ENCODE measurements around the gene RNF150. TPM values are rescaled to one million over a fixed set of nuclear protein-coding genes. Genes with fewer than 3 reads are reported as not detected.

The RNF150 gene
- total and polyA plus RNA-seq, 4 donors = 0.27 to 1.4 (median 0.81) TPM

DNA sequence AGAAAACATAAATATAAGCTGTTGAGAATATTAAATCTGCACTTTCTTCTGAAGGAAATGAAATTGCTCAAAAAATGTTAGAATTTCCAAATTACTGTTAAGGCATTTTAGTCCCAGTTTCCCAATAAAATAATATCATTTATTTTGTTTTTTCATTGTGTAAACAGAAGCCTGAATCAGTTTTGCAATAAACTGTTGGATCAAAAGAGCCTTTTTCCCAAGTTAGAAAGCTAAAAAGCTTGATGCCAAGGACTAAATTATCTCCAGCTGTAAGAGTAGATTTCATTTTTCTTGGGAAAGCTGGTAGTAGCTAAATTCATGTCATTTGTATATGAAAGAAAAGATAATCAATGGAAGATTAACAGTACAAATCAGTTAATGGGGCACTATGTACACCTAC lies 95.8 kb downstream of the RNF150 start (continued):
- TF ChIP-seq SP1 (IDR thresholded peaks at IDR 0.05) (no peak), JUND (IDR thresholded peaks at IDR 0.05) (no peak), RAD21 (IDR thresholded peaks at IDR 0.05) (no peak)

DNA sequence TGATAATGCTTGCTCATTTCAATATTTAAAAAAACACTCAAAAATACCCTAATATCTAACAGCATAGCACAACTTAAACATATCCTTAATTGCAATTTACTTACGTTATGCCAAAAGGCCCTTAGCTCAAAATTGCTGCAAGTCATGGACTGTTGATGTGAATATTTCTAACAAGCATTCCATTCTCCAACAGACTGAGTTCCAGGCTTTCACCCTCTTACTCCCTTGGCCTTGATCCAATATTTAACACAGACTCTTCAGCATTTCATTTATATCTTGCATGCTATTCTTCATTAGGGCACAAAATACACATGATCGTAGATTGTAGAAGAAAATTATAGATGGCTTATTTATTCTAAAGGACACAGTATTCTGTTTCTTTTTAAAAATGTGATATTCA lies 96.5 kb downstream of the RNF150 start:
- TF ChIP-seq FOXA2 (IDR thresholded peaks at IDR 0.05) = no peak
- TF ChIP-seq RXRA (IDR thresholded peaks at IDR 0.05) = no peak
- TF ChIP-seq, protein P1, sequence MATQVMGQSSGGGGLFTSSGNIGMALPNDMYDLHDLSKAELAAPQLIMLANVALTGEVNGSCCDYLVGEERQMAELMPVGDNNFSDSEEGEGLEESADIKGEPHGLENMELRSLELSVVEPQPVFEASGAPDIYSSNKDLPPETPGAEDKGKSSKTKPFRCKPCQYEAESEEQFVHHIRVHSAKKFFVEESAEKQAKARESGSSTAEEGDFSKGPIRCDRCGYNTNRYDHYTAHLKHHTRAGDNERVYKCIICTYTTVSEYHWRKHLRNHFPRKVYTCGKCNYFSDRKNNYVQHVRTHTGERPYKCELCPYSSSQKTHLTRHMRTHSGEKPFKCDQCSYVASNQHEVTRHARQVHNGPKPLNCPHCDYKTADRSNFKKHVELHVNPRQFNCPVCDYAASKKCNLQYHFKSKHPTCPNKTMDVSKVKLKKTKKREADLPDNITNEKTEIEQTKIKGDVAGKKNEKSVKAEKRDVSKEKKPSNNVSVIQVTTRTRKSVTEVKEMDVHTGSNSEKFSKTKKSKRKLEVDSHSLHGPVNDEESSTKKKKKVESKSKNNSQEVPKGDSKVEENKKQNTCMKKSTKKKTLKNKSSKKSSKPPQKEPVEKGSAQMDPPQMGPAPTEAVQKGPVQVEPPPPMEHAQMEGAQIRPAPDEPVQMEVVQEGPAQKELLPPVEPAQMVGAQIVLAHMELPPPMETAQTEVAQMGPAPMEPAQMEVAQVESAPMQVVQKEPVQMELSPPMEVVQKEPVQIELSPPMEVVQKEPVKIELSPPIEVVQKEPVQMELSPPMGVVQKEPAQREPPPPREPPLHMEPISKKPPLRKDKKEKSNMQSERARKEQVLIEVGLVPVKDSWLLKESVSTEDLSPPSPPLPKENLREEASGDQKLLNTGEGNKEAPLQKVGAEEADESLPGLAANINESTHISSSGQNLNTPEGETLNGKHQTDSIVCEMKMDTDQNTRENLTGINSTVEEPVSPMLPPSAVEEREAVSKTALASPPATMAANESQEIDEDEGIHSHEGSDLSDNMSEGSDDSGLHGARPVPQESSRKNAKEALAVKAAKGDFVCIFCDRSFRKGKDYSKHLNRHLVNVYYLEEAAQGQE (IDR thresholded peaks at IDR 0.05) = no peak
- no peak for TF ChIP-seq HNF4G (IDR thresholded peaks at IDR 0.05)
- no peak for TF ChIP-seq ZBTB33 (IDR thresholded peaks at IDR 0.05)
- TF ChIP-seq SP1 (IDR thresholded peaks at IDR 0.05) = no peak
- no peak for TF ChIP-seq JUND (IDR thresholded peaks at IDR 0.05)
- TF ChIP-seq EGR1 (IDR thresholded peaks at IDR 0.05; ENCODE audit: low read depth in 2 of 2) = no peak
- no peak for TF ChIP-seq ATF3 (IDR thresholded peaks at IDR 0.05)
- TF ChIP-seq RAD21 (IDR thresholded peaks at IDR 0.05) = no peak
- no peak for TF ChIP-seq NR2F2 (IDR thresholded peaks at IDR 0.05)
- TF ChIP-seq, protein P2, sequence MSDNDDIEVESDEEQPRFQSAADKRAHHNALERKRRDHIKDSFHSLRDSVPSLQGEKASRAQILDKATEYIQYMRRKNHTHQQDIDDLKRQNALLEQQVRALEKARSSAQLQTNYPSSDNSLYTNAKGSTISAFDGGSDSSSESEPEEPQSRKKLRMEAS (IDR thresholded peaks at IDR 0.05) = no peak
- TF ChIP-seq CTCF (IDR thresholded peaks at IDR 0.05; ENCODE audit: low read depth, low read length, missing input control) = no peak
- no peak for TF ChIP-seq YY1 (IDR thresholded peaks at IDR 0.05)
- no peak overlapping the region for H3K9ac ChIP-seq (ENCODE audit: low read depth in 1 of 2, low read length in 2 of 2)
- WGBS = 83% methylated on average over 2 of the region's 2 CpGs
- no peak overlapping the region for H3K27ac ChIP-seq (ENCODE audit: low read depth in 1 of 2, low read length in 2 of 2)
- H3K4me3 ChIP-seq (ENCODE audit: low read depth in 1 of 3, low read length in 3 of 3) = no peak overlapping the region
- no peaks in the 10 kb centered on the region for H3K9me3 ChIP-seq (ENCODE audit: control insufficient read depth in 4 of 4, low read length in 3 of 4)
- H3K27me3 ChIP-seq (ENCODE audit: control insufficient read depth in 4 of 4, insufficient read depth in 4 of 4, low read length in 3 of 4) = no peaks in the 10 kb centered on the region
- no peaks in the 10 kb centered on the region for H3K4me1 ChIP-seq (ENCODE audit: control insufficient read depth in 4 of 4, insufficient read depth in 4 of 4, low read length in 3 of 4)
- no peak for DNase-seq (ENCODE audit: low spot score)
- peaks cover 0 to 1% (median 0%) of the 10 kb centered on the region in 4 donors for H3K36me3 ChIP-seq (ENCODE audit: control insufficient read depth in 4 of 4, insufficient read depth in 3 of 4, low read depth in 1 of 4, low read length in 3 of 4)

DNA sequence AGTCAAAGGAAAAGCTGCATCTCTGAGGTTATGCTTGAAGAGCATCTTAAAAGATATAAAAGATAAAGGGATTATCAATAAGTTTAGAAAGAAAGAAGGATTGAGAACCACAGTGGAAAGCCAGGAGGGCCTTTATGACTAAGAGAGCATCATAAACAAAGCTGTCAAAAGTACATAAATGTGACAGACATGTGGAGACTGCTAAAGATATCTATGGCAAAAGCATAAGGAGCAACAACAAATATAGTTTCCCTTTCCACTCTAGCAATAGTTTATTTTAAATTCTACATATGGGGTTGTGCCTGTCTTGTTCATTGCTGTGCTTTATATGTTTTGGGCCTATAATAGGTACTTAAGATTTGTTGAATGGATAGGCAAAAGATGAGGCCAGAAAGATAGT lies 97.3 kb downstream of the RNF150 start:
- no peaks in the 10 kb centered on the region for H3K4me1 ChIP-seq (ENCODE audit: control insufficient read depth in 4 of 4, insufficient read depth in 4 of 4, low read length in 3 of 4)
- DNase-seq (ENCODE audit: low spot score) = no peak
- H3K9ac ChIP-seq (ENCODE audit: low read depth in 1 of 2, low read length in 2 of 2) = no peak overlapping the region
- H3K27me3 ChIP-seq (ENCODE audit: control insufficient read depth in 4 of 4, insufficient read depth in 4 of 4, low read length in 3 of 4) = no peaks in the 10 kb centered on the region
- no peak overlapping the region for H3K4me3 ChIP-seq (ENCODE audit: low read depth in 1 of 3, low read length in 3 of 3)
- H3K27ac ChIP-seq (ENCODE audit: low read depth in 1 of 2, low read length in 2 of 2) = no peak overlapping the region
- H3K36me3 ChIP-seq (ENCODE audit: control insufficient read depth in 4 of 4, insufficient read depth in 3 of 4, low read depth in 1 of 4, low read length in 3 of 4) = peaks cover 0 to 1% (median 0%) of the 10 kb centered on the region in 4 donors
- H3K9me3 ChIP-seq (ENCODE audit: control insufficient read depth in 4 of 4, low read length in 3 of 4) = no peaks in the 10 kb centered on the region
- TF ChIP-seq NR2F2 (IDR thresholded peaks at IDR 0.05) (no peak), ZBTB33 (IDR thresholded peaks at IDR 0.05) (no peak), RAD21 (IDR thresholded peaks at IDR 0.05) (no peak), EGR1 (IDR thresholded peaks at IDR 0.05; ENCODE audit: low read depth in 2 of 2) (no peak), YY1 (IDR thresholded peaks at IDR 0.05) (no peak), ATF3 (IDR thresholded peaks at IDR 0.05) (no peak), GABPA (IDR thresholded peaks at IDR 0.05 in 1 of 2, conservative IDR thresholded peaks at IDR 0.05 in 1 of 2) (no peak), SP1 (IDR thresholded peaks at IDR 0.05) (no peak), JUND (IDR thresholded peaks at IDR 0.05) (no peak)
- TF ChIP-seq, protein P1 (IDR thresholded peaks at IDR 0.05) = no peak
